GM19023 (cell line): Measurements from ENCODE around the gene TBX1.

Experiments
- ATAC-seq: cut with Tn5 transposase; IDR thresholded peaks from one replicate; pipeline ENCODE4 v1.9.1; 2021; ENCODE audit warnings: mild to moderate bottlenecking, moderate library complexity; ENCODE audit not compliant: unreplicated experiment

The TBX1 gene

DNA sequence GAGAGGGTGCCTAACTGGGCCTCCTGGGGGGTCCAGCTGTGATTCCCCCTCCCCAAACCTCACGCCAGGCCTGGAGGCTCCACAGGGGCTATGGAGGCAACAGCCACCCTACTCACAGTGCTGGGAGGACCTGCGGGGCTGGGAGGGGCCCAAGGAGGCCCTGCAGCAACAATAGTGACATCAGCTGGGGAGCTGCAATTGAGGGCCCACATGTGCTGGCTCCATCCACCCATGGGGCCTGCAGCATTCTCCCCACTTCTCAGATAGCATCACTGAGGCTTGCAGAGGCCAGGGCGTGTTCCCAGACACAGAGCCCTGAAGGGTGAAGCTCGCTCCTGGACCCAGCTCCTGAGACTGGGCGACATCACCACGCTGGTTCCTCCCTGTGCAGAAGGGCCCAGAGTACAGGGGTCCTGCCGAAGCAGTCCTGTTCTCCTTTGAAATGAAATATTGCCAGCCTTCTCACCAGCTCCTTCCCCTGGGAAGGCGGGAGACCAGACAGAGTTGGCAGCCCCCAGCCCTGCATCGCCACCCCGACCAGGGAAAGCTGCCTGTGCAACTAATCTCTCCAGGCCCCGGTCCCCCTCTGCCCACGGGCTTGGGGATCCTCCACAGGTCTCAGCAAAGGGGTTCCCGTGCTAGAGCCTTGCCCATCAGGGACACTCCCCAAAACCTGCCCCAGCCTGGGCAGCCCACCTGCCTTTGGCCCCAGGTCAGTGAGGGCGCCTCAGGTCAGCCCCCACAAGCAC, 8.9 kb upstream of the TBX1 start:
- no peak for ATAC-seq

DNA sequence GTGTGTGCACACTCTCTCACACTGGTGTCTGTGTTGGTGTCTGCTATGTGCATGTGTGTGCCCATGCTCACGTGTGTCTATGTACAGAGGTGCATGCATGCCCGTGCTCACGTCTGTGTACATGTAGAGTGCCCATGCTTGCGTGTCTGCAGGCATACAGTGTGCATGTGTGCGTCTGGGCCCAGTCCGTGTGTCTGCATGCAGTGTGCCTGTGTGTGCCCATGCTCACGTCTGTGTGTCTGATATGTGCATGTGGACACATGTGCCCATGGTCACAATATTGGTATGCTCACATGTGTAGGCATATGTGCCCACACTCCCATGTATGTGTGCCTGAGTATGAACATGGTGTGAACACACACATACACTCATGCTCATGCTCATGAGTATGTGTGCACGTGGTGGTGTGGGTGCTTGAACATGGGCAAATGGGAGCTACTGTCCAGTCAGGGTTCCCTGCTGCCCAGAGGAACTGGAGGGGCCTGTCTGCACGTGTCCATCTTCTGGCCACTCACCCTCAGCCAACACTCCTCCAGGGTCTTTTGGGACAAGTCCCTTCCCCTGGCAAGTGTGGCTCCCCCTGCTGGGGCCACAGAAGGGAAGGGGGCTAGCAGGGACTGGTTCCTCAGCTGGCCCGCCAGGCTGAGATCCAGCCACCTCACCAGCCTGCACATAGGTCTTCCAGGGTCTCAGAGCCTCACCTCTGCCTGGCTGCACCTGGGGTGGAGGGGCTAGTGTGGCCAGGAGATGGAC, 7.3 kb upstream of the TBX1 start:
- no peak for ATAC-seq

DNA sequence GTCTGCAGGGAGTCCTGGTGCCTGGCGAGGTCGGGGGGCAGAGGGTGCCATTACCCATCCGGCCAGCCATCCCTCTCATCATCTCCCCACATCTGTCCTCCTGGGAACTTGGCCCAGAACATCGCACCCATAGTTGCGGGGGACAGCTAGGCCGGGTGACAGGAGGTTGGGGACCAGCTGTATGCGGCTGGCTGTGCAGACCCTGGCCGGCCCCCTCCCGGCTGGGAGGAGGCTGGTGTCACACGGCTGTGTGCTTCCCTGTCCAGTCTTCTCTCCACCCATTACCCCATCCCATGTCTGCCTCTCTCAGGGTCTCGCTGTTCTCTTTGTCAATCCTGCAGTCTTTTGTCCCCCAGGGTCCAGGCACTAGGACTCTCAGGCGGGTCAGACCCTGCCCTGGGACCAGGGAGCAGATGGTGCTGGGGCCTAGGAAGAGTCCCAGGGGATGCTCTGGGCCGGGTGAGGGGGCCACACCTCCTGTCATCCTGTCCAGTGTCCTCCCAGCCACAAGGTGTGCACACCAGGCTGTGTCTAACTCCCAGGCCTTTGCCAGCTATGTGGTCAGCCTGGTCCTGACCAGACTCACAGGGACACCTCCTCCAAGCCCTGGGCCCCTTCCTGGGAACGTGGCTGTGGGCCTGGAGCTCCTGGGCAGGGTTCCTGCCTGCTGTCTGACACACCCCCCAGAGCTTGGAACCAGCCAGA, 6.4 kb upstream of the TBX1 start:
- no peak for ATAC-seq

DNA sequence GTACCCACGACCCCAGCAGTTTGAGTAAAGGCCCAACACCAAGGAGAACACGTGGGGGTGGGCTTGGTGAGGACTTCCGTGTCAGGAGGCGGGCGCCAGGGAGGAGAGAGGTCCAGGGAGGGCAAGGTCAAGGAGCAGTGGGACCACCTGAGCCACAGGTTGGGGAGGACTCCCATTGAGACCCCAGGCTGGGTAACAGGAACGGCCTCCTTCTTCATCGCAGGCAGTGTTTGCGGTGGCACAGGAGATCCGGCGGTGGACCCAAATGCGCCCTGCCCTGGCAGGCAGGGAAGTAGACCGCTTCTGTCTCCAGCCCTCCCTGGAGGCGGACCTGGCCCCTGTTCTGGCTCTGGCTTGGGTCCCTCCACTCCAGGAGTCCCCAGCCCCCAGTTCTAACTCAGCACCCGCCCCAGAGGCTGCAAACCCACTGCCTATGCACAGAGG, 5.9 kb upstream of the TBX1 start:
- no peak for ATAC-seq

DNA sequence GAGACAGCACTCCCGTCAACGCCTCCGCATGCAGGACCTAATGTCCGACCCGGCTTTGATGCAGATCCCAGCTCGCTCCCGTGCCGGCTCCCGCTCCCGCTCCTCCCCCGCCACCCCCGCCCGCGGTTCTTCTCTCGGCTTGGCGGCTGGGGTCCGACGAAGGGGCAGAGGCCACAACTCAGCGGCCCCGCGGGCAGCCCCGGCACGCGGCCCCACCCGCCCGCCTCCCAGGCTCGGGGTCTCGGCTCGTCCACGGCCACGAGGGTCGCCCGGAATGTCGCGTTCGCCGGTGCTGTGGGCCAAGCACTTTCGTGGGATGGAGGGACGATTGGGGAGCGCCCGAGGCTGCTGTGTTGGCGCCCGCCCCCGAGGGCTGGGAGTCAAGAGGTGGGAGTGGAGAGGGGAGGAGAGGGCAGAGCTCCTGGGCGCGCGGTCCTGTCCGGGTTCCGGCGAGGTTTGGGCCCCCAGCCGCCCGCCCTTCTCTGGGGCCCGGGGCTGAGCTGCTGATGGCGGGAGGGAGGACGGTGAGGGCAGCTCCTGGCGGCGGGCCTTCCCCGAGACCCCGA, 5.3 kb upstream of the TBX1 start:
- no peak for ATAC-seq

DNA sequence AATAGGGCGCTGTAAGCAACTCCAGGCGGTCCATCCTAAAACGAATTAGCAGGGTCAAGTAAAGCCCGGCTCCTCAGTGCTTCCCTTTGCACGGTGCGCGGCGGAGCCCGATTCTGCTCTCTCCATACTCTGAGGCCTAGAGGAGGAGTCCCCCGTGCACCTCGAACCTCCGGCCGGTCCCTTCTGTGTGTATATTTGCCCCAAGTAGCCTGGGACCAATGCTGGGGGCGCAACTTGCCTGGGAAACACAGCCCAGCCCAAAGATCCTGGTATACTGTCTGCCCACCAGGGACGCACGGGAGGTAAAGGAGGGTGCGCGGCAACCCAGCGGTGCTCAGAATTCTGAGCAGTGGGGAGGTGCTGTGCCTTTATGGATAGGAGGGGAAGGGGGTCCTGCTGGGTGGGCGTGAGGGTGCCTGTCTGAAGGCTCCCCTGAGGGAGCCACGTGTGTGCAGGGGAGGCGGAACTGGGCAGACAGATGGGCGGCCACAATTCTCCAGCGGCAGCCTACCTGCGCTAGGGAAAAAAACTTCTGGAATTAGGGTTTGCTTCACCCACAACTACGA, 4.8 kb upstream of the TBX1 start:
- ATAC-seq: no peak

DNA sequence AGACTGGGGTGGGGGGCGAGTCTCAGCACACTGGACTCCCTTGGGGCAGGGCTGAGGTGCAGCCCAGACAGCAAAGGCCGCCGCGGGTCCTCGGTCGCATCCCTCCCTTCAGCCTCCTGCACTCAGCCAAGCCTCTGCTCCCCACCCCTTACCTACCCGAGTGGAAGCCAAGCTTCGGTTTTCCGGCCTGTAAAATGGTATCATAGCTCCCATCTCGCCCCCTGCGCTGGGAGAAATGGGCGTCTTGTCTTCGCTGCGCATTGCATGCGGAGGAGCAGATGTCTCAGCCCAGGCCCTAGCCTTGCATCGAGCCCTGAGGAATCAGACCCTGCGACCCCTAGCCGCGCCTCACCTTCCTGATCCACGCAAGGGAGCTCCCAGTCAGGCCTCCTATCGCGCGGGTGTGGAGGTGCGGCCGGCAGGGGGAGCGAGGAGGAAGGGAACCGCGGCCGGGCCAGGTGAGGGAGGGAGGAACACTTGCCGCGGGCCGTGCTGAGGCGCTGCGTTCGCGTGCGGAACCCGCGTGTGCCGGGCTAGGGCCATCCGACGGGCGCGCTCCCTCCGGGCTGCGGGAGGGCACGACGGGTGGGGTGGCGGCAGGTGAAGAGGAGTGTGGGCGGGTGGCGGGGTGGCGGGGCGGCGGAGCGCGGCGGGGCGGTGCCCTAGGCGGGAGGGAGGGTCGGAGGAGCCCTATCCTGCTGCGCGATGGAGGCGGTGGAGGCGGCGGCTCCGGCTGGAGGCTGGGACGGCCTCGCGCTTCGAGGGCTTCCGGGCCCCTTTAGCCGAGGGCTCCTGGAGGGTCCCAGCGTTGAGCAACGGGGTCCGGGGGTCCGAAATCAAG, 4.1 kb upstream of the TBX1 start:
- ATAC-seq: no peak

DNA sequence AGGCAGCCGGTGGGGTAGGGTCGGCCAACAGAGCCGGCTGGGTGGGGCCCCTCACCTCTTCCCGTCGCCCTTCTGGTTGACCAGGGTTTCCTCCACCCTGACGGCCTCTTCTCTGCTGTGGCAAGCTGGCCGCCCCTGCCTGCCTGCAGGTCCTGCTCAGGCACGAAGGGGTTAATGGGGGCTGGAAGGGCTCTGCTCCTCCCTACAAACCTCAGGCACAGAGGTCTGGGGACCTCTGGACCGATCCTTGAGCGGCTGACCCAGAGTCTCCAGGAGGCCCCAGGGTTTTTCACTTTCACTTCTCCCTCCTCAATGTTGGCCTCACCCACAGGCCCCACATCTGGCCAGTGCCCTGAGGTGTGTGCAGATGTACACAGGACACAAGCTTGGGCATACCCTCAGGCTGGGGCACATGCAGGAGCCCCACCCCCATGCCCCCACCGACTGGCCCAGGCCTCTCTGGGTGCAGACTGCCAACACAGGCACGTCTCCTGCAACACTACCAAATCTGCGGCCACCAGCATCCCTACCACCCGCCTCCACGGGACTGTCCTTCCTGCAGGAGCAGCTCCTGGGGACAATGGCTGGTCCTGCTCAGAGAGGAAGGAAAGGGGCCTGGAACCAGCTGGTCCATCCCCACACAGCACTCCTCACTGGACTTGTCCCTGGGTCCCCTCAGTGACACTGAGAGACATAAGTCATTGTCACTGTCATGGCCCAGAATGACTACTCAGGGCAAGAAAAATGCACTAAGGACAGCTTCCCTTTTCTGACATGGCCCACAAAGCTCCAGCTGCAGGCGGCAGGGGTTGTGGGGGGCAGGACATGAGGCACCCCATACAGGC, 3.2 kb upstream of the TBX1 start:
- no peak for ATAC-seq

DNA sequence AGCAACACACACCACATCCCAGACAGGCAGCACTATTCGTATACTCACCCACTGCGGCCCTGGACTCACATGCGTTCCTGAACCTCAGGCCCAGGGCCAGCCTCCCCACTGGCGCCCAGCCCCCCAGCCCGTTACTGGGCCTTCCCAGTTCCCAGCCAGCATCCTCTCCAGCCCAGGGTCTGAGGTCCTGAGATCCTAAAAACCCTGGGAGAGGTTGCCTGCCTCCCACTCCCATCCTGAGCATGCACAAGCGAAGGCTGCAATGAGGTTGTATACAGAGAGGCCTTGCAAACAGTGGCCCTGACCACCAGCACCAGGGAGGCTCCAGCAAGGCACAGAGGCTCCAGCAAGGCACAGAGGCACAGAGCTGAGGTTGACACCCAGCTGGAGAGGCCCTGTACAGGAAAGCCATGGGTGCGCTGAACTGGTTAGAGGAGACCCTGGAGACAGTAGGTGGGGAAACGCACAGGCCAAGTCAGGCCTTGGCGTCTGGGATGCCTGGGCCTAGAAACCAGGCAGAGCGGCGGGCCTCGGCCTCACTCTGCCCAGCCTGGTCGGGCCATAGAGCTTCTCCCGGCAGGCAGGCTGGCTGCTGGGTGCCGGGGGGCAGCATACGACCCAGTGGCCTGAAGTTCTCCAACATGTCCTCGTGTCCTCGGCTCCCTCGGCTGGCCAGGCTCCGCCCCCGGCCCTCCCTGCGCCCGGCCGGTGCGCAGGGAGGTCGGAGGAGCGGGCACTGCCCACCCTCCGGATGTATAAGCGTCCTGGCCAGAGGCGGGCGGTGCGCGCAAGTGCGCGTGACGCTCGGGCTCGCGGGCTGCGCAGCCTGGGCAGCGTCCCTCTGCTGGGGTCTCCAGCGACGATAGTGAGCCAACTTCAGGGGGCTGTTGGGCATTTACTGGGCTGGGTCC, 2.3 kb upstream of the TBX1 start:
- no peak for ATAC-seq

DNA sequence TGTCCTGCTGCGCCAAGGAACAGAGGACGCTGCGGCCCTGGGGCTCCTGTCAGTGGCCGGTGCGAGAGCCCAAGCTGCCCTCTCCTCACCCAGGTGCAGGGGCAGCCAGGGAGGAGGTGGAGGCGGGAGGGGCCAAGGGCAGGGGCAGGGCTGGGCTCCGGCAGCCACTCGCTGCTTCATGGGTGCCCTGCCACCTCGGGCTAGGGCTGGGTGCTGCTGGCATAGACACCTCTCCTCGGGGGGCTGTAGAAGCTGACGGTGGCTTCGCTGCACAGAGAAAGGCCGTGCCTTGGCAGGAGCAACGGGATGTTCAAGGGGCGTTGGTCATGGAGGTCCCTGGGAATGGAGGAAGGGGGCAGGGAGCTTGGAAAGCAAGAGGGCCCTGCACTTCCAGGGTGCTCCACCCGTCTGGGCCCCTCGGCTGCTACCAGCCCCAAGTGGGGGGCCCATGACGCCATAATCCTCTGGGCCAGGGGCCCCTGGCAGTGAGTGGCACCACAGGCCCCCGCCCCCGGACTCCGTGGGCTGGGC, 1.6 kb upstream of the TBX1 start:
- no peak for ATAC-seq

DNA sequence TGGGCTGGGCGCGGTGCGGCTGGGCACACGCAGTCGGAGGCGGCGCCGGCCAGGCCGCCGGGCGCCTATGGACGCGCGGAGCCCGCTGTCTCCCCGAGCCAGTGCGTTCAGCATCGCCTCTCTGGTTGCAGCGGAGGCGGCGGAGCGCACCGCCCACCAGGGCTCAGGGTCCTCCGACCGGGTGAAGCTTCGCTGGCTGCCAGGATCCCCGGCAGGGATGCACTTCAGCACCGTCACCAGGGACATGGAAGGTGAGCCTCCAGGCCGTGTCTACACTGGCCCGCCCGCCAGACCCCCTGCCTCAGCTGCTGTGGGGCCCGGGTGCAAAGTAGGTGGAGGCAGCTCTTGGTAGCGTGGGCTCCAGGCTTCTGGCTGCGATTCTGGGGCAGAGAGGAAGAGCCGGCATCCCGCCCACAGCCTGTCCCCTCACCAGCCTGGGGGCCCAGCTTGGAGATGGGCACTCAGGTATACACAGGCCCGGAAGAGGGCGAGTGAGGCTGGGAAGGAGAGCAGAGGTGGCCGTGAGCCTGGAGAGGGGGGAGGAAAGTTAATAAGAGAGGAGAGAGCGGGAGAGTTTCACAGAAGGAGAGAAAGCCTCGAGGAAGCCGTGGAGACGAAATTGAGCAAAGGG, 1.0 kb upstream of the TBX1 start:
- ATAC-seq: no peak

DNA sequence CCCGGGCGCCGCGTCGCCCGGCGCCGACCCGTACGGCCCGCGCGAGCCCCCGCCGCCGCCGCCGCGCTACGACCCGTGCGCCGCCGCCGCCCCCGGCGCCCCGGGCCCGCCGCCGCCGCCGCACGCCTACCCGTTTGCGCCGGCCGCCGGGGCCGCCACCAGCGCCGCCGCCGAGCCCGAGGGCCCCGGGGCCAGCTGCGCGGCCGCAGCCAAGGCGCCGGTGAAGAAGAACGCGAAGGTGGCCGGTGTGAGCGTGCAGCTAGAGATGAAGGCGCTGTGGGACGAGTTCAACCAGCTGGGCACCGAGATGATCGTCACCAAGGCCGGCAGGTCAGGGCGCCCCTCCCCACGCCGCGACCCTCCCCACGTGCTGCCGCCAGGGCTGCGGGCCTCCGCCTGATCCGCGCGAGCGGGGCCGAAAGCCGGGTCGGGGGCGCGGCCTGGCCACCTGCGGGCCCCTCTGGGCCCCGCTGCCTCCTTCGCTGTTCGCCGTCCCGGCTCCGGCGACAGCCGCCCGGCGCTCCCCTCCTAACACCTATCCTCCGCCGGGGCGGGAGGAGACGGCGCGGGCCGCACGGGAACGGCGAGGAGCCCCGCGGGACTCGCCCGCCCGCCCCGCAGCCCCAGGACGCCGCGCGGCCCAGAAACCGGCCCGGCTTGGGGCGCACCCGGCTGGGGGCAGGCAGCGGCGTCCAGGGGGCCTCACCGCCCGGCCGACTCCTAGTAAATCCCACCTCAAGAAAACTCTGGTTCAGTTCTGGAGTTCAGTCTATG, 560 bp downstream of the TBX1 start:
- ATAC-seq: no peak

DNA sequence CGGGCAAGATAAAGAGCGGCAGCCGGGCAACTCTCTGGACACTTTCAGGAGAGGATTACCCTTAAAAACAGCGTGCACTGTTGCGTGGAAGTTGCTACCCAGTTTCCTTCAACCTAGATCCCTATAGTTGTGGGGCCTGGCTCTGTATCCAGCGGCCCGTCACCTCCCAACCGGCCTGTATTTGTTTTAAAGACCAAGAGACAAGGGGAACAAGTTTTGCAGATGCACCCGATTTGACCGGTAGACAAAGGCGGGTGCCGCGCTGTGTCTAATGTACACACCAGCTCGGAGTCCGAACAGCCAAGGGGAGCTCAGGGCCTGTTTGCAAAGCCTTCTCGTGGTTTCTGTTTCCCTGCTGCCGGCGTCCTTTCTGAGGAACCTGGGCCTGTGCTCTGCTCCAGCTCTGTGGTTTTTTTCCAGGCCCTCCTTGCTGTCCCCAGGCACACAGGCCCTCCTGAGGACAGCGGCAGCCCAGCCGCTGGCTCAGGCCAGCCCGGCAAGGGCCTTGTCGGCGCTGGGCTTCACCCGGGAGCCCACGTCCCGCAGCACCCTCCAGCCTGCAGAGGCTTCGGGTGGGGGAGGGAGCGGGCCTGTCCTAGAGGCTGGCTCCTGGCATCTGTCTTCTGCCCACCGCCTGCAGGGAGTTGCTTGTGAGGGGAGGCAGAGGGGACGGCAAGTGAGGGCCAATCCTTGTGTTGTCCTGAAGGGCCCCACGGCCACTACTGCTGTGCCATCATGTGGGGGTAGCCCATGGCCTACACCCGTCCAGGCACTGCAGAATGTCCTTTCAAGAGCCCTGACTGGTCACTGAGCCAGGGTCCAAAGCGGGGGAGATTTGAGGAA, 1.4 kb downstream of the TBX1 start:
- ATAC-seq: no peak

DNA sequence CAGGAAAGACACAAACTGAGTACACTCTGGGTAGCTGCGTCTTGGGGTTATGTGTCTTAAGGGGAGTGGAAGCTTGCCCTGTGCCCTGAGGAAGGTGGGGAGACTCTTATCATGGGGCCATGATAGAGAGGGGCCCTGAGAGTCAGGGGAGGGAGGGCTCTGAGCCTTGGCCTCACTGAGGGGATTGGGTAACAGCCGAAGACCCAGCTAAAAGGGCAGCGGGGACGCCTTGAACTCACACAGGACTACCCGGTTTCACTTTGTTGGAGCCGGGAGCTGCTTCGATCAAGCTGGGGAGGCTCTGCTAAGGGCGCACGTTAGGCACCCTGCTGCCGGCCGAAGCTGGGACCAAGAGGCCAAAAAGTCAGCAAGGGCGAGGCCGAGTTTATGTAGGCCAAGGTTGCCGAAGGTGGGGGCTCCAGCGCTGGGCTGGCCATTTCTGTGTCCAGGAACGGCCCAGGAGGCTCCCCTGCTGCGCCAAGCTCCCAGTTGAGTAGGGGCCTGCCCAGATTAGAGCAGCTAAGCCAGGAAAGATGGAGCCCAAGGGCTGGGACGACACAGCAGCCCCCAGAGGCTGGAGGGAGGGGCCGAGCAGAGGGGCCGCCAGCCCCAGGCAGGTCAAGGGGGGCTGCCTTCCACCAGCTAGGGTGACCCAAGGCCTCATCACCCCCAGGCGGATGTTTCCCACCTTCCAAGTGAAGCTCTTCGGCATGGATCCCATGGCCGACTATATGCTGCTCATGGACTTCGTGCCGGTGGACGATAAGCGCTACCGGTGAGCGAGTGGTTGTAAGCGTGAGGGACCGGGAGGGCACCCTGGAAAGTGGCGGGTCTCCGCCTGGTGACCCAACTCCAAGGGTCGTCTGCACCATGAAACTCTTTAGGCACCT, 2.2 kb downstream of the TBX1 start:
- ATAC-seq: no peak
